Ramos (cell line): ENCODE data around the gene PCSK1.
"Not testable (repeated sequence)": the region's sequence is repeated elsewhere in the genome, so short reads cannot be mapped to it uniquely, and the experiment has no call there.

ENCODE experiments used
- in situ Hi-C: fragments of 300-500 bp; cut with MboI; formaldehyde crosslinking; loops from one replicate; pipeline ENCODE4 v1.14.3; 2022; ENCODE audit warnings: low sequenced_read_pairs; ENCODE audit not compliant: unreplicated experiment

Gene PCSK1

DNA sequence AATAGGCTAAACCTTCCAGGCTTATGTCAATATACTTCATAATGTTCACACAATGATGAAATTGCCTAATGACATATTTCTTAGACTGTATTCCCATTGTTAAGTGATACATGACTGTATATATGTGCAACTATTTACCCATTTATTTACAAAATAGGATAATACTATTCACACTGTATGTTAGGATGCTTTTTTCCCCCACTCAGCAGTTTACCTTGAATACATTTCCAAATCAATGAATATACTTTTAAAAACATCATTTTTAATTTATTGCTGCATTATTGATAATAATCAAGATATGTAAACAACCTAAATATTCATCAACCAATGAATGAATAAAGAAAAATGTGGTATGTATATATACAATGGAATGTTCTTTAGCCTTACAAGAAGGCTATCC lies 55.5 kb downstream of the PCSK1 start:
- in situ Hi-C loops, result no loop called here

DNA sequence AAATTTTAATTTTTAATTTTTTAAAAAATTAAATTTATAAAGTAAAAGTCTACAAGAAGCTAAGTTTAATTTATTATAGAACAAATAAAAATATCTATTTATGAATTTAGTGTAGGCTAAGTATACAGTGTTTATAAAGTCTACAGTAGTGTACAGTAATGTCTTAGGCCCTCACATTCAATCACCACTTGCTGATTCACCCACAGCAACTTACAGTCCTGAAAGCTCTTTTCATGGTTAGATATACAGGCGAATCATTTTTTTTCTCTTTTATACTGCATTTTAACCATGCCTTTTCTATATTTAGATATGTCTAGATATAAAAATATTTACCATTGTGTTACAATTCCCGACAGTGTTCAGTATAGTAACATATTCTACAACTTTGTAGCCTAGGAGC lies 55.9 kb downstream of the PCSK1 start:
- in situ Hi-C loops, result no loop called here

DNA sequence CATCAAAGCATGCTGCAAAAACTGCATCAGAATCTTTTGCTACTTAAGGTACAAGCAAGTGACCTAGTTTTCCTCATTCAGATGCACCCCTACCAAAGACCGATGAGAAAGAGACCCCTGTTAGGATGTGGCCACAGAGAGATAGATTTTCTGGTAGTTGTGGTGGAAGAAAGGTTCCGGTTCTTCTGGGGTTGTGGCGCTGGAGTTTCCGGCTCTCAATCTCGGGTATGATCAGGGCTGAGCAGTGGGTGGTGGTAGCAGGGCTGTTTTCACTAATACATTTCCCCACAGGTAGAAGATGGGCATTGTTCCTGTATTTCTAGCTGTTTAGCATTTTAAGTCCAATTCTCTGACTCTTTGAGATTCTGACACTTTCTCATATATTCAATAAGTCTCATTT lies 58.4 kb downstream of the PCSK1 start:
- in situ Hi-C loops, result no loop called here

DNA sequence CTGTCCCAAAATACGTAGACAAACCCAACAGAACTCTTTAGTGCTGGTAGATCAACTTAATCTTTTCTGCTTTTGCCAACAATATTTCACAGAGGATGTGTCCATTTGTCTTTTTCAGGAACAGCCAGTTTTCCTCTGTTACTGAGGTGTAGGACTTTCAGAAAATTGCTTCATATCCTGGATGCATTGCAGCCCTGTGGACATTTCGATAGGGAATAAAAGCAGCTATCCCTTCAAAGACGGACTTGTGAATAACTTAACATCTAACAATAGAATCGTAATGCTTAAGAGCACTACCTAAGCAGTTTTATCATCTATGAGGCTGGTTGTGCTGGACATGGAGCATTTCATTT lies 59.7 kb downstream of the PCSK1 start:
- in situ Hi-C loops, result no loop called here

DNA sequence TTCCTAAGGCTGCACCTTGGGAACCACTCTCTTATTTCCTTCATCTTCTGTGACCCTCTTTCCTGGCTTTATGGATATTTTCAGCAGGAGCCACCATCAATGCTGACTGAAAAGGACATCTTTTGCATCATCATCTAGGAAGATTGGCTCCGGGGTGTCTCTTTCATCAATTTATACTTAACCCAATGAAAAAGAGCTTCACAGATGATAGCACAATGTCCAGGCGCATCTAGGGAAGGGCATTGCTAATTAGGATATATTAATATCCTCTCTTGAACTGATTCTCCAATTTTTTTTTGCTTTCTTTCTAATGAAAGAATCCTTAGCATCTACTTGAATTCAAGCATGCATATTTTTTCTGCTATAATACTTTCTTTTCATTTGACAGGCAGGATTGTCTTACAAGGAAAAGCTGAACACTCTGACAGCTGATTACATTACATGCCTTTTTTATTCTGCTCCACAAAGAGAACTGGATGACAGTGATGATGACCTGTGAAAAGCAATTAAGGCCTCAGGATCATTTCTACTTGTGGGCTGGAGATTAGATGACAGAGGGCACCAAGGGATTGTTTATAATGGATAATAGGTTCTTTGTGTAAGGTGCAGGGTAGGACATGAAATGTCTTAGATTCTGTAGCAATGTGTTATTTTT lies 60.2 kb downstream of the PCSK1 start:
- in situ Hi-C loops, result no loop called here

DNA sequence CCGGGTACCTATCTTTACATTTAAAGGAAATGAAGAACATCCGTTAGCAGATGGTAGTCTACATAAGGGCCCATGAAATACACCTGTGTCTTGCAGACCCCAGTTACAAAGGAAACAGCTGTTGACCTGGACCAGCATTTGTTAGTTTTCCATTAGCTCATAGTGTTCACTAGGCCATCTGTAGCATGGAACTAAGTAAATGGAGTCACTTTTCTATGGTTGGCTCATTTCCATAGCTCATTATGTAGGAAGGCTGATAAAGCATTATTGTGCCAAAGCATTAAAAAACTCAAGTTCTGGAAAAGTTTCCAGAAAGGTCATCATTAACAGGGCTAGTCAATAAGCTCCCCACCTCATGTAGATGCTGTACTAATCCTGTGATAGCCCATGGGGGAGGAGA lies 62.1 kb downstream of the PCSK1 start:
- in situ Hi-C loops, result no loop called here

DNA sequence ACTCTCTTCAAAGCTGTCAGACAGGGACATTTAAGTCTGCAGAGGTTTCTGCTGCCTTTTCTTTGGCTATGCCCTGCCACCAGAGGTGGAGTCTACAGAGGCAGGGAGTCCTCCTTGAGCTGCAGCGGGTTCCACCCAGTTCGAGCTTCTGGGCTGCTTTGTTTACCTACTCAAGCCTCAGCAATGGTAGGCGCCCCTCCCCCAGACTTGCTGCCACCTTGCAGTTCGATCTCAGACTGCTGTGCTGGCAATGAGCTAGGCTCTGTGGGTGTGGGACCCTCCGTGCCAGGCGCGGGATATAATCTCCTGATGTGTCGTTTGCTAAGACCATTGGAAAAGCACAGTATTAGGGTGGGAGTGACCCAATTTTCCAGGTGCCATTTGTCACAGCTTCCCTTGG lies 65.7 kb downstream of the PCSK1 start:
- in situ Hi-C loops, result not testable (repeated sequence)

DNA sequence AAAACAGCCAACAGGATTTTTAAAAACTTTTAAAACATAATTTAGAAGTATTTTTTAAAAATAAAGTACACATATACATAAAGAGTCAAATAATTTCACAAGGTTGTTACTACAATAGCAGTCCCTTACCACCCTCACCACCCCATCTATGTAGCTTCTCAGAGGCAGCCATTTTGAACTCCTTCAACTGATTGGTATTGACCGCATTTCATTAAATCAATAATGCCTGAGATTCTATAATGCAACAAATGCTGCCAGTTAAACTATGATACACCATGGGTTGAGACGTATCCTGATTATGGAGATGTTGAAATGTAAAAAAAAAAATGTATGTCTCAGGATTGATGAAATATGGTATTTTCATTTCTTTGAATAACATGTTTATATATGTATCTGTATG lies 78.8 kb downstream of the PCSK1 start:
- in situ Hi-C loops, result no loop called here

DNA sequence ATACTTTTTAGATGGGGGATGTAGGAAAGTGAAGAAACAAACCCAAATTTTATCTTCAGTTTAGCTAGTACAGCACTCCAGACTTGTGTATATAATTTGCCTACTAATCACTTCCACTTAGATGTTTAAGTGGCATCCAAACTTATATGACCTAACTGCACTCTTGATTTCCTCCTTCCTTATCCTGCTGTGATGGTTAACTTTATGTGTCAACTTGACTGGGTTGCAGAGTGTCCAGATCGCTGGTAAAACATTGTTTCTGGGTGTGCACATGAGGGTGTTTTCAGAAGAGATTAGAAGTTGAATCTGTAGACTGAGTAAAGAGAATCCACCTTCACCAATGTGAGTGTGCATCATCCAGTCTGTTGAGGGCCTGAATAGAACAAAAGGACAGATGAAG lies 79.8 kb downstream of the PCSK1 start:
- in situ Hi-C loops, result no loop called here

DNA sequence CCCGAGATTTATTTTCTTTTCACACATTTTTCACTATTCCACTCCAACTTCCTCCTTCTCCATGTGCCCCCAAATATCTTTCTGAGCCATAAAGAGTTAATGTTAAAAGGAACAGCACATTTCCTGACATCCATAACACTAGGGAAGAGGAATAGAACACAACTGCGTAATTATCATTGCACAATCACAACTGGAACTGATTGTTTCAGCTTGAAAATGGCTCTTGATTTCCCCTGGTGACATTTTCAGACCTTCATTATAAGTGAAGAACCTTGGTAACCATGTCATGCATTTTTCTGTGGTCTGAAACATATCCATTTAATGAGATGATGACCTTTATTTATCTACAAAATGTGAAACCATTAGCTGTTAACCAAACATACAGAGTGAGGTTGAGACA lies 82.4 kb downstream of the PCSK1 start:
- in situ Hi-C loops, result no loop called here

DNA sequence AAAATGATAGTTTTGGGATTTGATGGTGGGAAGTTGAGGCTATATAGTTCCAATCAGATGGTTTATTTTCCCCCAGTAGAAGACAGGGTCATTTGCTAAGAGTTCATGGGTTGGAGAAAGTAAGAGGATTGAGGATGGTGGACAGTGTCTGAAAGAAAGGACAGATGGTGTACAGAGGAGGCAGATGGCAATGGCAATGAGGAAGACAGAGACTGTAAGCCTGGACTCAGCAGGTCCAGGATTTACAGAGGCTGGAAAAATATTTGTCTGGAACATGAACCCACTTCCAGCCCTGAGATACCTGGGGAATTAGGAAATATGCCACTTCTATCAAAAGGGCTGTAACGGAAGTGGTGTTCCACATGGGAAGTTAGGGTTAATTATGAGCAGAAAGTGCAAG lies 84.5 kb downstream of the PCSK1 start:
- in situ Hi-C loops, result loop anchor here (10.0 to 25.0 kb wide), 3 partner anchors 256 to 586 kb away; no protein-coding TSS in a partner anchor

DNA sequence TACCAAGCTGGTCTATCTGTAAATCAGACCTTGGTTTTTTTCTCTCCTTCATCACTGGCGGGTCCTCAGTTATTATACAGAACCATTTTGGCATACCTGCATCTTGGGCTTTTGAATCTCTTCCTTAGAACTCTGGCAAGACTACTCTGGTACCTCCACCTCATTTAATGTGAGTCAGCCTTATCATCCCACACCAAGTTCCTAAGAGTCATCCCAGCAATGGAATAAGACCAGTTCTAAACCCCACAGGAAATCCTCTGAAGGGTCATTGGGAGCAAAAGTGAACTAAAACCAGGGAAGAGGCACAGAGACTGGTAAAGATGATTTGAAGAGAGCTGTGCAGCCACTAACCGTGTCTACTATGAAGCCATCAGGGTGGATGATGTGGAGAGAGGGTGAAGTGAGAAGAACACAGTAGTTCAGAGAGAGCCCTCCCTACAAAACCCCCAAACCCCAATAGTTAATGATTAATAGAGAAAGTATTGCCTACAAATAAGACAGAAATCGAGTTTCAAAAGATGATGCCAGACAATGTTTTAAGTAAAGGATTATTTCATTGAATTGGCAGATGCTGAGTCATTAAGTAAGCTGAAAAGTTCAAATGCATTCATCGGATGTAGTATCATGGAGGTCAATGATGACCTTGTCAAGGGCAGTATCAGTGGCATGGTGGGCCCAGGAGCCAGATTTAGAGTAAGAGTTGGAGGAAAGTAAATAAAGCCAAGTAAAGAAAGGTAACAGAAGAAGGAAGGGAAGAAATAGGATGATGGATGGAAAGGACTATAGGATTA lies 85.4 kb downstream of the PCSK1 start:
- in situ Hi-C loops, result loop anchor here (10.0 to 25.0 kb wide), 3 partner anchors 257 to 585 kb away; no protein-coding TSS in a partner anchor

DNA sequence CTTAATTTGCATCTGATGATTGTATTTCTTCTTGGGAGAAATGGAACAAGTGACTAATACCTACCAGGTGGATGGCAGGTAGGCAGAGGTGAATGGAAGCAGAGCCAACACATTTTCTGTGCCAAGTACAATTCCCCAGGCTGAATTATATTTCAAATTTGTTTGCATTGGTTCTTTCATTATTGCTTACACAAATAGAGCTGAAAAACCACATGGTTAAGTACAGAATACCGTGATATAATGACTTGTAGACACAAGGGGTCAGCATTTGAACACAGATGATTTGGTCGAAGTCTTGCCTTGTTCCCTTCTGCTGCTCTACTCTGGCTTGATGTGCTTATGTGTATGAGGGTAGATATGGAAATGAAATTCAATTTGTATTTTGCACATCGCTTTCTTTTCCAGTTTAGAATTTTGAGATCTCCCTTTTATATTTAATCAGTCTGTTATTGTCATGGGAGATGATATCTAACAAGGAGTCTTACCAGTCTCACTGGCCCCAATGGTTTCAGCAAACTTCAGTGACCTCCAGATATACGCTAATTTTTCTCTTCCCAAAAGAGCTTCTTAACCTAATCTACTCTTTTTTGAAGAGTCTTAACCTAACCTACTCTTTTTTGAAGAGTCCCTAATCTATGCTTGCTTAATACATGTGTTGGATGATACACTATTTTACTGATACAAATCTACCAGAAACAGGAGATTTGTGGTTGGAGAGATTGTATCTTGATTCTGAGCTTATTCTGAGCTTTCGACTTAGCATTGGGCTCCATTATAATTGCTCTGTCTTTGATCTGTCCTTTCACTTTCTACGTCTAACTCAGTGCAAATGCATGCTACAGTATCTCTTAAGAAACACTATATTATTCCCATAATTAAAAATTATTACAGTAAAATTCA lies 88.1 kb downstream of the PCSK1 start:
- in situ Hi-C loops, result loop anchor here (10.0 to 25.0 kb wide), 3 partner anchors 260 to 583 kb away; no protein-coding TSS in a partner anchor

DNA sequence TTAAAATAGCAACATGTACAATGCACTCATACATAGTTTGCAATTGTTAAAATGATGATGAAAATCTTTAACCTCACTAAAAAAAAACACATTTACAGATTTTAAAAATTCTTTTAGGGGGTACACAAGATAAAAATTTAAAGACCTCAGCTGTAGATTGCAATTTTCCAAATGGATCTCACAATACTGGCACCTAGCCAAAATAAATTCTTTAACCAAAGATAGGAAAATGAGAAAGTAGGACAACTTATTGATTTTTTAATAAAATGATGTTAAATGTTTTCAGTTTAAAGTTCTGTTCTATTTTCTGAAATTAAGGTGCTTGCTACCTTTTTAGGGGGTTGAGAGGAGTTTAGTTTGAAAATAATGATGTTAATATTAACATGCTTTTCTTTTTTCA lies 90.0 kb downstream of the PCSK1 start:
- in situ Hi-C loops, result loop anchor here (10.0 to 25.0 kb wide), 3 partner anchors 262 to 581 kb away; no protein-coding TSS in a partner anchor

DNA sequence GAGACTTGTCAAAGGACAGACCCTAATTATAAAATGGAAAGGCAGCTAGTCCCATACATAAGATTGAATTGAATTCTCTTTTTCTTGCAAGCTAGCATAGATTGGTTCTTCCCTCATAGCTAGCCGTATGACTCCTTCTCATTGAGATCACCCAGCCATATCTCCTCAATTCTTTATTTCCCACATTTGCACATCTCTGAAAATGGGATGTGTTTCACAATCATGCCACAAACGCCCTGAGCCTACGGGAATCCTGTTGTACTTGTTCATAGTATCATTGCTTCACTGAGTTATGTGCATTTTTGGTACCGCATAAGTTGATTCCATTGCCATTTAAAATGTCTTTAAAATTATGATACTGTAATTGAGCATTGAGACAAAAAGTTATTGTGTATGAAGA lies 90.5 kb downstream of the PCSK1 start:
- in situ Hi-C loops, result loop anchor here (10.0 to 25.0 kb wide), 3 partner anchors 262 to 580 kb away; no protein-coding TSS in a partner anchor
